GM13977 (cell line): ENCODE measurements around the gene PXDN.

ENCODE experiments used
- DNase-seq: peaks from one replicate; pipeline ENCODE4 v3.0.0; 2012; ENCODE audit warnings: low spot score
- CTCF ChIP-seq: IDR thresholded peaks from 2 replicates; pipeline ENCODE4 v1.5.1; 2012; ENCODE audit warnings: mild to moderate bottlenecking, control low read depth; ENCODE audit not compliant: insufficient read depth; ENCODE audit errors: extremely low read depth, missing control alignments
- in situ Hi-C: fragments of 300-500 bp; cut with MboI; formaldehyde crosslinking; loops from one replicate; pipeline ENCODE4 v1.12.0; 2022; ENCODE audit warnings: low sequenced_read_pairs, low pct_unique_long_range_greater_than_20kb, mixed read lengths, inconsistent platforms; ENCODE audit not compliant: unreplicated experiment

Gene PXDN

GRCh38 chr2:1633092-1633671, 111.1 kb downstream of the PXDN start:
- DNase-seq = no peak
- in situ Hi-C loops = no loop called here

GRCh38 chr2:1632510-1632909, 111.8 kb downstream of the PXDN start:
- no peak for DNase-seq
- in situ Hi-C loops = no loop called here
- TF ChIP-seq CTCF = no peak

More at GRCh38 chr2:1633092-1633671, 111.1 kb downstream of the PXDN start:
- TF ChIP-seq CTCF = no peak

DNA sequence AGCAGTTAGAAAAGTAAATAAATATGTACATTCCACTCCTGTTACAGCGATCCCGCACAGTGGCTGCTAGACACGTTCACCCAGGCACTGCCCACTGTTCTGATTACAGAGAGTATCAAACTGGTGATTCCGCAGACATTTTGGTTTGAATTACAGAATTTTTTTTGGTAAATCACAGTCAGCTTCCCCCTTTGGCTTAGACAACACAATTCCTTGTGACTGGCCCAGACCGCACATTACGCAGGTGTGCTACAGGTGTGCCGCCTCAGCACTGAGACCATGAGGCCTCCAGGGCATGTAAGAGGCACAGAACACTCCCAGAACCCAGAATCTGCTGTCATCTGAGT, 112.3 kb downstream of the PXDN start:
- no peak for DNase-seq
- in situ Hi-C loops = no loop called here
- TF ChIP-seq CTCF = no peak

DNA sequence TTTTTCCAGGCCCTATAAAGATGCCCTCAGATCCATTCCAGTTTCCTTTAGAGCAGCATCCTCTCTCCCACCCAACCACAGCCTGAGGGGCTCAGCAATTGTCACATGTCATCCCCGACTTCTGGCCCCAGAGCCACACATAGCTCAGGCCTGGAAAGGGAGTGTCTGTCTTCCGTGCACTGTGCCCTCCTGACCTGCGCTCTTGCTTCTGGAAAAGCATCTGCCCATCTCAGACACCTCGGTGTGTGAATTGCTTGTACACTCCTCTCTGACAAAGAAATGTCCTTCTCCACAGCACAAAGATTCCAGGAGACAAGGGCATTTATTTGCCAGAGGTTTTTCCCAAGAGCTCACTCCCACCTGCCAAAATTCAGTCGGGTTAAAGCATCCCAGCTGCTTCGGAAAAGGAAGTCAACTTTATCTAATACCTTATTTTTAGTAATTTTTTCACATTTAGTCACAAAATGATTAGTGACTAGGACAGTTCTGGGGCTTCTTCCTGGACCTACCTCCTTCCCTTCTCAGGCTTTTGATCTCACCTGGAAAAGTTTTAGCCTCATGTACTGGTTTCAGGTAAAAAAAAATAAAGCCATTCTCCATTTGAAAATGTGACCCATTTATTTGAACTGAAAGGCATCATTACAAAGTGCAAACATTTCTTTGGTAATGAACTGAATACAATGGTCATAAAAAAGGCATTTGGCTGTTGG, 112.9 kb downstream of the PXDN start:
- no peak for DNase-seq
- no peak for TF ChIP-seq CTCF
- in situ Hi-C loops = no loop called here

DNA sequence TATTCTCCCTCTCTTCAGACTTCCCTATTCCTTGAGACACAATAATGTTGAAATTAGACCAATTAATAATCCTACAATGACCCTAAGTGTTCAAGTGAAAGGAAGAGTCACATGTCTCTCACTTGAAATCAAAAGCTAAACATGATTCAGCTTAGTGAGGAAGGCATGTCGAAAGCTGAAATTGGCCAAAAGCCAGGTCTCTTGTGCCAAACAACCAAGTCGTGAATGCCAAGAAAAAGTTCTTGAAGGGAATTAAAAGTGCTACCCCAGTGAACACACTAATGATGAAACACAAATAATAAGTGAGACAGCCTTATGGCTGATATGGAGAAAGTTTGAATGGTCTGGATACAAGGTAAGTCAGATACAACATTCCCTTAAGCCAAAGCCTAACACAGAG, 115.4 kb downstream of the PXDN start:
- TF ChIP-seq CTCF = no peak
- no peak for DNase-seq

GRCh38 chr2:1627628-1628381, 116.5 kb downstream of the PXDN start:
- no peak for TF ChIP-seq CTCF
- in situ Hi-C loops = no loop called here
- DNase-seq = no peak

More for the DNA sequence above, 115.4 kb downstream of the PXDN start:
- in situ Hi-C loops = no loop called here
